ENCODE measurements around the gene EPHX1.

- TF ChIP-seq EZH2 (IDR thresholded peaks at IDR 0.05; ENCODE audit: borderline replicate concordance, insufficient read depth, low read depth, low read length, poor library complexity, severe bottlenecking) (no peak), CTCF (IDR thresholded peaks at IDR 0.05) (no peak)
Measured at GRCh38 chr1:225866061-225866837, 56.3 kb downstream of the EPHX1 start.
